NOMO-1 treated with dmso at 0.1 percent for 144 hours (cell line): ENCODE data around the gene PARD3.
"Not testable (repeated sequence)": the region's sequence is repeated elsewhere in the genome, so short reads cannot be mapped to it uniquely, and the experiment has no call there.

Experiments used
- DNase-seq: peaks from one replicate; lab custom pipeline; 2025; ENCODE audit not compliant: unreplicated experiment; lab: John Stamatoyannopoulos, UW

PARD3 gene

GRCh38 chr10:34475274-34475646 is 339.8 kb downstream of the PARD3 start:
- no peak for DNase-seq

DNA sequence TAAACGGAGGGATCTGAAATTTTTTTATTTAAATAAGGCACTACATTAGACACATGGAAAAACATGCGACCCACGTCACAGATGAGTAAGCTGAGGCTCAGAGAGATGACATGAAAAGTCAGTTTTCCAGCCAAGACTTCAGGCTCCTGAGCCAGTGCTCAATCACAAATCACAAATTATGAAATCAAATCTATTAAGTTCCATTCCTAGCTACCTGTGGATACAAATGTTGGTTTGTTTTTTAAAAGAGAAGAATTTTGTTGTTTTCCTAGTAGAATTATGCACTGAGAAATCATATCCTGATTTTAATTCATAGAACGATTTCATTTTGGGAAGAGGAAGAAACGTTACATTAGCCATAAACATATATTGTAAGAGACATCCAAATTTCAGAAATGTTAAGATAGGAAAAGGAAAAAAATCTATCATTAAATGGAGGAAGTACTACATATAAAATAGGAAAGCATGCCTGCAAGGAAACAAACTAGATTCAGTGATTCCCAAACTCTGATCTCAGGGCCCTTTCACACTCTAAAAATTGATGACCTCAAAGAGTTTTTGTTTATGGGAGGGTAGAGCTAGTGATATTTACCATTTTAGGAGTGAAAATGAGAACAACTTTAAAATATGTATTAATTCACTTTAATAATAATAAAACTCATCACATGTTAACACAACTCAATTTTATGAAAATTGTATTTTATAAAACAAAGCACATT is 340.4 kb downstream of the PARD3 start:
- no peak for DNase-seq

DNA sequence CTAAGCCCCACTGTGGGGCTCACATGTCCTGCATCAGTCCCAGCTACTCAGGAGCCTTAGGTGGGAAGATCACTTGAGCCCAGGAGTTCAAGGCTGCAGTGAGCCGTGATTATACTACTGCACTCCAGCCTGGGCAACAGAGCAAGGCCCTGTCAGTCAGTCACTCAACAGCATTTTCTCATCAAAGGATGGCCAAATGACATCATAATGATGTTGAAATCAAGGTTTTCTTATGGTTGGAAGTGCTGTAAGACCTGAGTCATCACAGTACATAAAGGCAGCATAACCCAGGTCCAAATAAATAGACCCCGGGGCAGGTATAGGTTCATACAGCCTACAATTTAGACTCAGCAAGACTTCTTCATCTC is 341.1 kb downstream of the PARD3 start:
- DNase-seq = no peak

- no peak for DNase-seq
These were observed 341.7 kb downstream of the PARD3 start for GRCh38 chr10:34473174-34474008.

DNA sequence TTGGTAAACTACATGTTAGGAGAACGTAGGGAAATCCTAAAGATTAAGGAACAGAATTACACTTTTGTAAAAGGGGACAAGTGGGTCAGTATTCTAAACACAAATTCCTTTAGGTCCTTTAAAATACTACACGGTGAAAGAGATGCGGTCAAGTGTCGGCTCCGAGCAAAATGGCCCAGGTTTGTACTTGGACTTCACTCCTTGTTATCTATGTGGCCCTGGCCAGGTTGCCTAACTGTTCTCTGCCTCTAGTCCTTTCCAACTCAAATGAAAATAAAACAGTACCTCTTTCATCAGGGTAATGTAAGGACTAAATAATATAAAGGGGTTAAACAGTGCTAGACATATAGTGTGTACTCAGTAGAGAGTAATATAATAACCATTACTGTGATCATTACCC is 344.8 kb downstream of the PARD3 start:
- no peak for DNase-seq

DNA sequence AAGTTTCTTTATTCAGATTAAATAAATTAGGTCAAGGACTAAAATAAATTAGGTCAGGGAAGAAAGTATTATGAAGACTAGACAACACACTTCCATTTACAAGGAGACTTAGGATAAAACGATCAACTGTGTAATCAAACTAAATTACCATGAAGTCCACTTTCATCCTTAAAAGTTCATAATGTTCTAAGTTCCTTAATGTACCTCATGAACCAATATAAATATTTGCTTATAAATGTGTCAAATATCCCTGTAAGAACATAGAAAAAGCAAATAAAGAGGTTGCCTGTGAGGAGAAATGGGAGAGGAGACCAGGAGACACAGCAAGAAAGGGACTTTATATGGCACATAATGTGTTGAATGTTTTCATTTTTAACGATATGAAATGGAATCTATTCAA is 345.6 kb downstream of the PARD3 start:
- no peak for DNase-seq

- DNase-seq = no peak
These were observed 347.2 kb downstream of the PARD3 start for GRCh38 chr10:34467902-34468301.

GRCh38 chr10:34467364-34467763 is 347.7 kb downstream of the PARD3 start:
- DNase-seq = no peak

GRCh38 chr10:34465678-34466077 is 349.4 kb downstream of the PARD3 start:
- no peak for DNase-seq

DNA sequence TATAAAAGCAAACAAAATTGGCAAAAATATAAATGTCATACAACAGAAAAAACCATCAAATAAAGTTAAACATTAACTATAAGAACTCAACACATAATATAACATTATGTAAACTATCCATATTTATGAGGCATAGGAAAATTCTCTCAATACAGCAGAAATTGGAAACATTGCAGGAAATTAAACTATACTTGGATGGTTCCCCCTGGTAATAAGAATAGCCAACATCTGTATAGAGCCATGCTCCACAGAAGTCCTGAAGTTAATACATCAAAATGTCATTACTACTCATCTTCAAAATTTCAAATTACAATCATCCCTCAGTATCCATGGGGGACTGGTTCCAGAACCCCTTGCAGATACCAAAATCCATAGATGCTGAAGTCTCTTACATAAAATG is 350.5 kb downstream of the PARD3 start:
- no peak for DNase-seq

- no peak for DNase-seq
These were observed 351.1 kb downstream of the PARD3 start for GRCh38 chr10:34464000-34464399.

DNA sequence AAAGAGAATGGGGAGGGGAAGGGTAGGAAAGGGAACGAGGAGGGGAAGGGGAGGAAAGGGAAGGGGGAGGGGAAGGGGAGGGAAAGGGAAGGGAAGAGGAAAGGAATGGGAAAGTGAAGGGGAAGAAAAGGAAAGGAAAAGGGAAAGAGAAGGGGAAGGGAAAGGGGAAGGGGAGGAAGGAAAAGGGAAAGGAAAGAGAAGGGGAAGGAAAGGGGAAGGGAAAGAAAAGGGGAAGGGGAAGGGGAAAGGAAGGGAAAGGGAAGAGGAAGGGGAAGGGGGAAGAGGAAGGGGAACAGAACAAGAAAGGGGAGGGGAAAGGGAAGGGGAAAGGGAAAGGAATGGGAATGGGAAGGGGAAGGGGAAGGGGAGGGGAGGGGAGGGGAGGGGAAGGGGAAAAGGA is 352.1 kb downstream of the PARD3 start:
- no peak for DNase-seq

GRCh38 chr10:34462056-34462455 is 353.0 kb downstream of the PARD3 start:
- DNase-seq = no peak

- DNase-seq = no peak
These were observed 360.4 kb downstream of the PARD3 start for GRCh38 chr10:34454590-34455261.

- DNase-seq = no peak
These were observed 365.3 kb downstream of the PARD3 start for GRCh38 chr10:34449836-34450235.

- no peak for DNase-seq
These were observed 369.0 kb downstream of the PARD3 start for GRCh38 chr10:34446049-34446448.

GRCh38 chr10:34444223-34445183 is 370.6 kb downstream of the PARD3 start:
- no peak for DNase-seq

DNA sequence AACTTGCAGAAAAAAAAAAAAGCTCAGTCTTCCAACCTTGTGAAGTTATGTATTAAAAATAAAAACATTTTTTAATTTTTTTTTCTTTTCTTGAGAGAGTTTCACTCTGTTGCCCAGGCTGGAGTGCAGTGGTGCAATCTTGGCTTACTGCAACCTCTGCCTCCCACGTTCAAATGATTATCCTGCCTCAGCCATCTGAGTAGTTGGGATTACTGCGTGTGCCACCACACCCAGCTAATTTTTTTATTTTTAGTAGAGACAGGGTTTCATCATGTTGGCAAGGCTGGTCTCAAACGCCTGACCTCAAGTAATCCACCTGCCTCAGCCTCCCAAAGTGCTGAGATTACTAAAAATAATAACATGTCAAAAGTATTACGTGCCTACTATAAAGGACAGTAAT is 375.7 kb downstream of the PARD3 start:
- DNase-seq = not testable (repeated sequence)

GRCh38 chr10:34438741-34439140 is 376.4 kb downstream of the PARD3 start:
- DNase-seq = no peak

DNA sequence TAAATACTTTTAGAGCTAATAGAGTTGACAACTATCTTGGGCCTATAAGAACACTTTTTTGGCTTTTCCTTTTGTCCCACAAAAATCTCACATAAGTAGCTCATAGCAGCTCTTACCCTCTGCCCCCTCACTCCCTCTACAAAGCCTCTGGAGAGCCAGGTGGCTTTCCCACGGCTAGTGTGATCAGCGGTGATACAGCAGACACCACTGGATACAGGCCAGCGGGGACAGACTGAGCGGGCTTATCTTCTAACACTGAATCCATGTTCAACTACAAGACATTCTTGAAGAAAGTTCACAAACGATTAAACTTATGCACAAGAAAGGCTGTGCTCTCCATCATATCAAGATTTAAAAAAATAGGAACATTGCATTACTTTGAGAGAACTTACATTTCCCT is 377.2 kb downstream of the PARD3 start:
- DNase-seq = no peak

GRCh38 chr10:34434119-34434594 is 380.9 kb downstream of the PARD3 start:
- no peak for DNase-seq
